ENCODE data around the gene KIAA1143. TPM values are rescaled to one million over a fixed set of nuclear protein-coding genes. Genes with fewer than 3 reads are reported as not detected.

The KIAA1143 gene
- total and polyA plus RNA-seq, 9 of the 15 experiments (the other 6 are each of a cell fraction or from before 2014, with no cell fraction given) = 25.6 to 72.0 (median 42.2) TPM

- TF ChIP-seq TRIM24 (IDR thresholded peaks at IDR 0.05) = no peak
- TF ChIP-seq MTA3 (IDR thresholded peaks at IDR 0.05; ENCODE audit: borderline replicate concordance) = no peak
- no peak for TF ChIP-seq KLF10 (CRISPR knock-in tag; IDR thresholded peaks at IDR 0.05)
- TF ChIP-seq KDM1A (IDR thresholded peaks at IDR 0.05) = 0 out of 4 replicates have a peak, but pooled peaks of 1 of the 2 experiments have one; percentile 7
- no peak for TF ChIP-seq ZFPM2 (CRISPR knock-in tag; IDR thresholded peaks at IDR 0.05)
- no peak for TF ChIP-seq MCM7 (IDR thresholded peaks at IDR 0.05)
- TF ChIP-seq, protein P1, sequence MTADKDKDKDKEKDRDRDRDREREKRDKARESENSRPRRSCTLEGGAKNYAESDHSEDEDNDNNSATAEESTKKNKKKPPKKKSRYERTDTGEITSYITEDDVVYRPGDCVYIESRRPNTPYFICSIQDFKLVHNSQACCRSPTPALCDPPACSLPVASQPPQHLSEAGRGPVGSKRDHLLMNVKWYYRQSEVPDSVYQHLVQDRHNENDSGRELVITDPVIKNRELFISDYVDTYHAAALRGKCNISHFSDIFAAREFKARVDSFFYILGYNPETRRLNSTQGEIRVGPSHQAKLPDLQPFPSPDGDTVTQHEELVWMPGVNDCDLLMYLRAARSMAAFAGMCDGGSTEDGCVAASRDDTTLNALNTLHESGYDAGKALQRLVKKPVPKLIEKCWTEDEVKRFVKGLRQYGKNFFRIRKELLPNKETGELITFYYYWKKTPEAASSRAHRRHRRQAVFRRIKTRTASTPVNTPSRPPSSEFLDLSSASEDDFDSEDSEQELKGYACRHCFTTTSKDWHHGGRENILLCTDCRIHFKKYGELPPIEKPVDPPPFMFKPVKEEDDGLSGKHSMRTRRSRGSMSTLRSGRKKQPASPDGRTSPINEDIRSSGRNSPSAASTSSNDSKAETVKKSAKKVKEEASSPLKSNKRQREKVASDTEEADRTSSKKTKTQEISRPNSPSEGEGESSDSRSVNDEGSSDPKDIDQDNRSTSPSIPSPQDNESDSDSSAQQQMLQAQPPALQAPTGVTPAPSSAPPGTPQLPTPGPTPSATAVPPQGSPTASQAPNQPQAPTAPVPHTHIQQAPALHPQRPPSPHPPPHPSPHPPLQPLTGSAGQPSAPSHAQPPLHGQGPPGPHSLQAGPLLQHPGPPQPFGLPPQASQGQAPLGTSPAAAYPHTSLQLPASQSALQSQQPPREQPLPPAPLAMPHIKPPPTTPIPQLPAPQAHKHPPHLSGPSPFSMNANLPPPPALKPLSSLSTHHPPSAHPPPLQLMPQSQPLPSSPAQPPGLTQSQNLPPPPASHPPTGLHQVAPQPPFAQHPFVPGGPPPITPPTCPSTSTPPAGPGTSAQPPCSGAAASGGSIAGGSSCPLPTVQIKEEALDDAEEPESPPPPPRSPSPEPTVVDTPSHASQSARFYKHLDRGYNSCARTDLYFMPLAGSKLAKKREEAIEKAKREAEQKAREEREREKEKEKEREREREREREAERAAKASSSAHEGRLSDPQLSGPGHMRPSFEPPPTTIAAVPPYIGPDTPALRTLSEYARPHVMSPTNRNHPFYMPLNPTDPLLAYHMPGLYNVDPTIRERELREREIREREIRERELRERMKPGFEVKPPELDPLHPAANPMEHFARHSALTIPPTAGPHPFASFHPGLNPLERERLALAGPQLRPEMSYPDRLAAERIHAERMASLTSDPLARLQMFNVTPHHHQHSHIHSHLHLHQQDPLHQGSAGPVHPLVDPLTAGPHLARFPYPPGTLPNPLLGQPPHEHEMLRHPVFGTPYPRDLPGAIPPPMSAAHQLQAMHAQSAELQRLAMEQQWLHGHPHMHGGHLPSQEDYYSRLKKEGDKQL (CRISPR knock-in tag; IDR thresholded peaks at IDR 0.05; ENCODE audit: borderline replicate concordance) = no peak
- TF ChIP-seq RBM25 (IDR thresholded peaks at IDR 0.05; ENCODE audit: low read depth, low read length, severe bottlenecking) = peak; percentile 81
- TF ChIP-seq MAFK (IDR thresholded peaks at IDR 0.05; ENCODE audit: low read length) = no peak
- no peak for TF ChIP-seq STAT6 (CRISPR knock-in tag; IDR thresholded peaks at IDR 0.05)
- TF ChIP-seq BCOR (IDR thresholded peaks at IDR 0.05) = peak; percentile 54
These were observed 2.8 kb upstream of the KIAA1143 start (continued) for GRCh38 chr3:44764248-44764647.

Data from K562 (cell line).